ENCODE data around the gene SPINK8.

DNA sequence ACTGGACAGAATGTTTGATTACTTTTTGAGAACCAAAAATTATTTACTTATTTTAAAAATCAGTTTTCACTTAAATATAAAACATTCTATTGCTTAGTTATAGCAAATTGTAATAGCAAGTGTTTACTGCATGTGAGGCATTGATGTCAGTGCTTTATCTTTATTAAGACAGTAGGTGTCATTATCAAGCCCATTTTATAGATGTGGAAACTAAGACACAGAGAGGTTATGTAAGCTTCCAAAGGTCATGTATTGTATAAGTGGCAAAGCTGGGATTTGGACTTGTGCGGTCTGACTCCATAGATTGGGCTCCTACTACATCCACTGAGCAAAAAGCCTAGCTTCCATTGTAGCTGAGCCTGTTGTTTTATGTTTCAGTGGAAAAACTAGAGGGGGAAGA is 74.9 kb downstream of the SPINK8 start:
- TF ChIP-seq, protein P1, sequence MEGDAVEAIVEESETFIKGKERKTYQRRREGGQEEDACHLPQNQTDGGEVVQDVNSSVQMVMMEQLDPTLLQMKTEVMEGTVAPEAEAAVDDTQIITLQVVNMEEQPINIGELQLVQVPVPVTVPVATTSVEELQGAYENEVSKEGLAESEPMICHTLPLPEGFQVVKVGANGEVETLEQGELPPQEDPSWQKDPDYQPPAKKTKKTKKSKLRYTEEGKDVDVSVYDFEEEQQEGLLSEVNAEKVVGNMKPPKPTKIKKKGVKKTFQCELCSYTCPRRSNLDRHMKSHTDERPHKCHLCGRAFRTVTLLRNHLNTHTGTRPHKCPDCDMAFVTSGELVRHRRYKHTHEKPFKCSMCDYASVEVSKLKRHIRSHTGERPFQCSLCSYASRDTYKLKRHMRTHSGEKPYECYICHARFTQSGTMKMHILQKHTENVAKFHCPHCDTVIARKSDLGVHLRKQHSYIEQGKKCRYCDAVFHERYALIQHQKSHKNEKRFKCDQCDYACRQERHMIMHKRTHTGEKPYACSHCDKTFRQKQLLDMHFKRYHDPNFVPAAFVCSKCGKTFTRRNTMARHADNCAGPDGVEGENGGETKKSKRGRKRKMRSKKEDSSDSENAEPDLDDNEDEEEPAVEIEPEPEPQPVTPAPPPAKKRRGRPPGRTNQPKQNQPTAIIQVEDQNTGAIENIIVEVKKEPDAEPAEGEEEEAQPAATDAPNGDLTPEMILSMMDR (IDR thresholded peaks at IDR 0.05): no peak
- no peak for TF ChIP-seq POLR2A (IDR thresholded peaks at IDR 0.05)

All from right lobe of liver (tissue), 4 donors.